ENCODE measurements around the gene LAIR1.
"Not testable (repeated sequence)": the region's sequence is repeated elsewhere in the genome, so short reads cannot be mapped to it uniquely, and the experiment has no call there.

DNA sequence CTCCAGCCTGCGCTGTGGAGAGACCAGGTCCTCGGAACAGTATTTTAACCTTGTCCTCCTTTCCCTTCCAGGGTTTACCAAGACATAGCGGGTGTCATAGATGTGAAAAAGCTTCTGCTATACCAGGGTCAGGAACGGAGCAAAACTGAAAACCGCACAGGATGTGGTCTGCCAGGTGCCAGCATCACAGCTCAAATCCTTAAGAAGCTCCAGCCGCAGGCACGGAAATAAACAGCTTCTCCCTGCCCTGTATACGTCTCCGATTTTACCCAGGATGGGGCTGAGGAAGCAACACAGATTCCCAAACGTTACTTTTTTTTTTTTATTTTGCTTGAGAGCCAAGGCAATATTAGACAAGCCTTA is 5.7 kb upstream of the LAIR1 start:
- TF ChIP-seq, protein P1, sequence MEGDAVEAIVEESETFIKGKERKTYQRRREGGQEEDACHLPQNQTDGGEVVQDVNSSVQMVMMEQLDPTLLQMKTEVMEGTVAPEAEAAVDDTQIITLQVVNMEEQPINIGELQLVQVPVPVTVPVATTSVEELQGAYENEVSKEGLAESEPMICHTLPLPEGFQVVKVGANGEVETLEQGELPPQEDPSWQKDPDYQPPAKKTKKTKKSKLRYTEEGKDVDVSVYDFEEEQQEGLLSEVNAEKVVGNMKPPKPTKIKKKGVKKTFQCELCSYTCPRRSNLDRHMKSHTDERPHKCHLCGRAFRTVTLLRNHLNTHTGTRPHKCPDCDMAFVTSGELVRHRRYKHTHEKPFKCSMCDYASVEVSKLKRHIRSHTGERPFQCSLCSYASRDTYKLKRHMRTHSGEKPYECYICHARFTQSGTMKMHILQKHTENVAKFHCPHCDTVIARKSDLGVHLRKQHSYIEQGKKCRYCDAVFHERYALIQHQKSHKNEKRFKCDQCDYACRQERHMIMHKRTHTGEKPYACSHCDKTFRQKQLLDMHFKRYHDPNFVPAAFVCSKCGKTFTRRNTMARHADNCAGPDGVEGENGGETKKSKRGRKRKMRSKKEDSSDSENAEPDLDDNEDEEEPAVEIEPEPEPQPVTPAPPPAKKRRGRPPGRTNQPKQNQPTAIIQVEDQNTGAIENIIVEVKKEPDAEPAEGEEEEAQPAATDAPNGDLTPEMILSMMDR (IDR thresholded peaks at IDR 0.05) = not testable (repeated sequence)
- not testable (repeated sequence) for TF ChIP-seq POLR2A (IDR thresholded peaks at IDR 0.05)

Measured in adrenal gland (tissue), 5 donors.